HG02798 (cell line): ENCODE data around the gene GNAI2.
"Not testable (repeated sequence)": the region's sequence is repeated elsewhere in the genome, so short reads cannot be mapped to it uniquely, and the experiment has no call there.

ENCODE experiments used
- ATAC-seq: cut with Tn5 transposase; IDR thresholded peaks from one replicate; pipeline ENCODE4 v1.9.1; 2021; ENCODE audit warnings: mild to moderate bottlenecking; ENCODE audit not compliant: unreplicated experiment, poor library complexity

The GNAI2 gene

GRCh38 chr3:50242381-50242770 lies 6.4 kb downstream of the GNAI2 start:
- no peak for ATAC-seq

DNA sequence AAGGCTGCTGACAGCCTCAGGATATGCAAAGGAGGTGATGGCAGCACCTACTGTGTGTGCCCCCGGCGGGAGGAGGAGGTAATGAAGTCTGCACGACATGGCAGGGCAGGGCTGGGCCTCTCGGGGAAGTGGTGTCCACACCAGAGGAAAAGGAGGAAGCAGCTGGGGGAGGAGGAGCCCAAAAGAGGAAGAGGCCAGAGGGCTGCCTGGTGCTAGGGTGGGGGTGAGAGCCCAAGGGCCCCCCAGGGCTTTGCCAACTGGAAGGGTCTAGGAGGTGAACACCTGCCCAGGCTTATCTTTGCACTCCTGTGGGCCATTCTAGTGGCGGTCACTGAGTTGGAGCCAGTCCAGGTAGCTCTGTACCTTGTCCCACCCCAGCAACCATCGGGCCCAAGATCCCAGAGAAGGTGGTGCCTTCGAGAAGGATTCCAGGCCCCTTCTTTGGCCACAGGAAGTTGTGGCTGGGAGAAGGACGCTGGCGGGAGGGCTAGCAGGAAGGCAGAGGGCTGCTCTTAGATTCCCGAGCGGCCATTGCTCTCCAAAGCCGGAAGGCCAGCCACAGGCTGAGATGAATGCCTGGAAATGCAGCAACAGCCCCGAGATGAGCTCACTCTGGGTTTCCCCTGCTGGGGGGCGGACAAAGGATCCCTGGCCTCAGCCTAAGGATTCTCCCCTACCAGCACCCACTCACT lies 7.0 kb downstream of the GNAI2 start:
- no peak for ATAC-seq

DNA sequence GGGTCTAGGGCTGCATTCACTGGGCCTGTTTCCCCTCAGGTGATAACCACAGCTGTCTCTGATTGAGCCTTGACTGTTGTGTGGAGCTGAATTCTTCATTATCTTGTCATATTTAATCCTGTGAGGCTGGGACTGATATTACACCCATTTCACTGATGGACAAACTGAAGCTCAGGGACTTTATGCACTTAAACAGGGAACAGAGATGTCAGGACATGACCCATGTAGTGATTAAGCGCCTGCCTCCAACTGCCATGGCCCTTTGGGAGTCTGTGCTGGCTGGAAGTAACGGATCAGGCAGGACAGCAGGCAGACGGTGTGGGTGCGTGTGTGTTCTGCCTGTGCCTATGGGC lies 7.5 kb downstream of the GNAI2 start:
- no peak for ATAC-seq

DNA sequence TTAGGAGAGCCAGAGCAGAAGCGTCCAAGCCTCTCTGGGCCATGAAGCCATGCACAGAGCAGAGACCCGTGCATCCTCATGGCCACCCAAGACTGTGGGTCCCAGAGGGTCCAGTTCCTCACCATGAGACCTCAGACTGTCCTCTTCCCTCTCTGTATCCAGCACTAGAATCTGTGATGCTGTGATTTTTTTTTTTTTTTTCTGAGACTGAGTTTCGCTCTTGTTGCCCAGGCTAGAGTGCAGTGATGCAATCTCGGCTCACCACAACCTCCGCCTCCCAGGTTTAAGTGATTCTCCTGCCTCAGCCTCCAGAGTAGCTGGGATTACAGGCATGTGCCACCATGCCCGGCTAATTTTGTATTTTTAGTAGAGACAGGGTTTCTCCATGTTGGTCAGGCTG lies 8.8 kb downstream of the GNAI2 start:
- ATAC-seq: not testable (repeated sequence)

GRCh38 chr3:50245251-50245745 lies 9.3 kb downstream of the GNAI2 start:
- no peak for ATAC-seq

GRCh38 chr3:50245831-50246516 lies 10.0 kb downstream of the GNAI2 start:
- peak; percentile 71 for ATAC-seq

DNA sequence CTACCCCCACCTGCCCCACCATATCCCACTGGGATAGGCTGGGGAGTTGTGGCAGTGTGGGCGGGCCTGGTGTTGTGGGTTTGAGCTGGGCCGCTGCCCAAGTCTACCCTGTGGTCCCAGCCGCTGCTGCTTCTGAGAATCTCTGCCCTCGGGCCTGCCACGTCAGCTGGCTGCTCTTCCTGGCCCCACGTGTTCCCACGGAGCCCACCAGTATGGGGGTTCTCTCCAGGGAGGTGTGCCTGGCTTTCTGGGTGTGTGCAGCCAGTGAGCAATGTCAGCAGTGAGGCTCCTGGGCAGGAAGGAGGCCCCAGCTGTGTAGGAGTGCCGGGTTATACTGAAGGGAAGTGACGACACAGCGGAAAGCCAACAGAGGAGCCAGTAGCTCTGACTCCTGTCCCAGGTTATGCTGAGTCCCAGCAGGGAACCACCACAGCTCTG lies 10.5 kb downstream of the GNAI2 start:
- ATAC-seq: peak; percentile 61

DNA sequence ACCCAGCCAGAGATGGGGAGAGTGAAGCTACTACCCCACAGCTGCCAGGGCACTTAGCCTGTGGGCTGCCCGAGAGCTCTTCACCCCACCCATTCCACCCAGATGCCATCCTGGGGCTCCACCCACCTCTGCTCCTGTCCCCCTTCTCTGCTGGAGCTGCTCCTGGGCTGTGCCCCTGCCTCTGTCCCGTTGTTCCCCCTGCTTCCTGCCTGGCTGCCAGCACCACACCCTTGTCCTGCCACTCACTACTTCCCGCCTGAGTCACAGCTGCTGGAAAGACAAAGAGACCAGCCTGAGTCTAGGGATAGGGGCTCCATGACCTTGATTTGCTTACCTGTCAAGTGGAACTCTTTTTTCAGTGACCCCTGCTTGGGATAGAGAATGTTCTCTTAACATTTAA lies 12.4 kb downstream of the GNAI2 start:
- ATAC-seq: no peak

DNA sequence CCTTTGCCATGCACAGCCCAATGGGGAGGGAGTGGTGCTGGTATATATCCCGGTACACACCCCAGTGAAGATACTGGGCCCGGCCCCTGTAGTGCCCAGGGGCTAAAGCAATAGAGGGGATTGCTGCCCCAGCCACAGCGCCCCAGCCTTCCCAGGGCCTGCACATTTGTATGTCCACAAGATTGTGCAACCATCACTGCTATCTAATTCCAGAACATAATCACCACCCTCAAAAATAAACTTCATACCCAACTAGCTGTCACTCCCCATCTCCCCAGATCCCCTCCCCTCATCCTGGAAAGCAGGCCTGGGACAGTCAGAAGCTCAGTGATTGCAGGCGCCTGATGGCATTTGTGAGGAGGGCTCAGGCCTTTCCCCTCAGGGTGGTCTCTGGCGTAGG lies 13.5 kb downstream of the GNAI2 start:
- no peak for ATAC-seq

DNA sequence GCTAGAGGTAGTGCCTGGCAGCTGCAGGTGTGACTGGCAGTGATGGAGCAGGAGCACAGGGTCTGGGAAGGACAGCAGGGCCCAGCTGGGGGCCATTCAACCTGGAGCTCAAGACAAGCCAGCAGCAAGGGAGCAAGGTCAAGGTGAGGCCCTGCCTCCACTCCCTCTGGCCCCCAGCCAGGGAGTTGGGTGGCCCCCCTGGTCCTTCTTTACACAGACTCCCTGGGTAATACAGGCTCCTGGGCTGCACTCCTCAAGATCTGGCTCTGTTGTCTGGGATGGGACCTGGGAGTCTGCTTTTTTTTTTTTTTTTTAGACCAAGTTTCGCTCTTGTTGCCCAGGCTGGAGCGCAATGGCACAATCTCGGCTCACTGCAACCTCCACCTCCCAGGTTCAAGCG lies 14.5 kb downstream of the GNAI2 start:
- no peak for ATAC-seq

- ATAC-seq: no peak
Observed at GRCh38 chr3:50251220-50251619, 15.2 kb downstream of the GNAI2 start.

- no peak for ATAC-seq
Observed at GRCh38 chr3:50254577-50255250, 18.7 kb downstream of the GNAI2 start.

GRCh38 chr3:50255251-50255615 lies 19.2 kb downstream of the GNAI2 start:
- ATAC-seq: no peak

DNA sequence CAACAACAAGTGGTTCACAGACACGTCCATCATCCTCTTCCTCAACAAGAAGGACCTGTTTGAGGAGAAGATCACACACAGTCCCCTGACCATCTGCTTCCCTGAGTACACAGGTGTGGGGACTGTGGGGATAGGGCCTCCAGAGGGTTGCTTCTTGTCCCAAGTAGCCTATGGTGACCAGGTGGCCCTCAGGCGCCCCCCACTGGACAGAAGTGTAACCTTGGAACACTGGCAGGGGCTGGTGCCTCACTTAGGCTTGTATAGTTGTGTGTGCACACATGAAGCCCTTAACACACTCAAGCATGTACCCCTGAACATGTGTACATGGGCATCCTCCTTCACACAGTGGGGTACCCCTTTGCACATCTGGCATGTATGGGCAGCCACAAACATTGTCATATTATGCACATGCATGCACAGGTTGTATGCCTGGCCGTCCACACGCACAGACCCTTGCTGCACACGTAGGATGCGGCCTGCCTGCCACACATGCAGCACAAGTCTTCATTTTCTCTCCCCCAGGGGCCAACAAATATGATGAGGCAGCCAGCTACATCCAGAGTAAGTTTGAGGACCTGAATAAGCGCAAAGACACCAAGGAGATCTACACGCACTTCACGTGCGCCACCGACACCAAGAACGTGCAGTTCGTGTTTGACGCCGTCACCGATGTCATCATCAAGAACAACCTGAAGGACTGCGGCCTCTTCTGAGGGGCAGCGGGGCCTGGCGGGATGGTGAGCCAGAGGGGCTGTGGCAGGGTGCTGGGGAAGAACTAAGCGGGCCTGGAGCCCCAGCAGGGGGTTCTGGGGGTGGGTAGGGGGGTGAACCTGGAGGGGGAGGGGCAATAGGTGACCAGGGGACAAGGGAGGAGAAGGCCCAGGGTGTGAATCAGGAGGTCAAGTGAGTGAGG lies 21.2 kb downstream of the GNAI2 start:
- no peak for ATAC-seq

GRCh38 chr3:50258029-50258680 lies 22.2 kb downstream of the GNAI2 start:
- ATAC-seq: no peak

GRCh38 chr3:50258979-50259378 lies 23.0 kb downstream of the GNAI2 start:
- no peak for ATAC-seq

- peak; percentile 17 for ATAC-seq
Observed at GRCh38 chr3:50259432-50260026, 23.5 kb downstream of the GNAI2 start.

- peak; percentile 93 for ATAC-seq
Observed at GRCh38 chr3:50260027-50260941, 24.3 kb downstream of the GNAI2 start.
